K562 (cell line): Measurements from ENCODE around the gene MALAT1. TPM values are rescaled to one million over a fixed set of nuclear protein-coding genes. Genes with fewer than 3 reads are reported as not detected.

Experiments used
- ATF4 ChIP-seq: fragments of 450-650 bp; formaldehyde crosslinking; IDR thresholded peaks from 2 replicates; pipeline ENCODE4 v1.4.0; 2022; ENCODE audit warnings: mild to moderate bottlenecking, moderate library complexity
- BACH1 ChIP-seq: fragments of 200-800 bp; sonication (Bioruptor generic); IDR thresholded peaks from 2 replicates; pipeline ENCODE4 v1.6.1; 2016; ENCODE audit warnings: missing genetic modification characterization, missing compliant biosample characterization
- CREM ChIP-seq: IDR thresholded peaks from 2 replicates; pipeline ENCODE4 v1.6.1; 2014; ENCODE audit warnings: antibody characterized with exemption, low read depth
- GTF2B ChIP-seq: IDR thresholded peaks from 2 replicates; pipeline ENCODE4 v1.6.1; 2011; ENCODE audit not compliant: insufficient read length; ENCODE audit errors: extremely low read depth
- HMG20B ChIP-seq: fragments of 250-450 bp; sonication (Bioruptor Pico); IDR thresholded peaks from 2 replicates; pipeline ENCODE4 v1.5.0; 2021; ENCODE audit warnings: mild to moderate bottlenecking
- MCM3 ChIP-seq: fragments of 450-650 bp; IDR thresholded peaks from 2 replicates; pipeline ENCODE4 v1.6.1; 2016
- MCM5 ChIP-seq: fragments of 450-650 bp; IDR thresholded peaks from 2 replicates; pipeline ENCODE4 v1.6.1; 2016; ENCODE audit warnings: low read depth
- NR2C1 ChIP-seq, 2 experiments: fragments of 450-650 bp; IDR thresholded peaks; 2 replicates each; pipeline ENCODE4 v1.6.1; 2017; ENCODE audit warnings: mild to moderate bottlenecking in 2 of 2, antibody characterized with exemption in 1 of 2, inconsistent platforms in 1 of 2, missing compliant biosample characterization in 1 of 2, missing genetic modification characterization in 1 of 2
- POLR2G ChIP-seq: fragments of 200-400 bp; formaldehyde crosslinking; IDR thresholded peaks from 2 replicates; pipeline ENCODE4 v1.6.1; 2017; ENCODE audit warnings: low read depth, mild to moderate bottlenecking, antibody characterized with exemption, low read length, moderate library complexity
- SMC3 ChIP-seq: conservative IDR thresholded peaks from 2 replicates; pipeline ENCODE4 v1.6.1; 2011; ENCODE audit warnings: low read depth, low read length, improper control_type of control experiment; ENCODE audit not compliant: insufficient read depth
- STAG1 ChIP-seq: sonication (generic); formaldehyde crosslinking; IDR thresholded peaks from 2 replicates; pipeline ENCODE4 v1.5.0; 2020; ENCODE audit warnings: missing genetic modification reagents, borderline replicate concordance
- SUPT5H ChIP-seq: fragments of 450-650 bp; IDR thresholded peaks from 2 replicates; pipeline ENCODE4 v1.6.1; 2016
- TCF15 ChIP-seq: fragments of 250-450 bp; sonication (Bioruptor Pico); IDR thresholded peaks from 2 replicates; pipeline ENCODE4 v1.8.0; 2022; ENCODE audit warnings: moderate library complexity, mild to moderate bottlenecking, inconsistent platforms
- TEAD2 ChIP-seq: fragments of 450-650 bp; IDR thresholded peaks from 2 replicates; pipeline ENCODE4 v1.6.1; 2016; ENCODE audit warnings: missing genetic modification characterization, control low read depth, missing compliant biosample characterization
- USF1 ChIP-seq: sonication (generic); formaldehyde crosslinking; IDR thresholded peaks from 2 replicates; pipeline ENCODE4 v1.9.0; 2022; ENCODE audit warnings: mild to moderate bottlenecking, missing genetic modification reagents
- ZBTB26 ChIP-seq: fragments of 450-650 bp; formaldehyde crosslinking; IDR thresholded peaks from 2 replicates; pipeline ENCODE4 v1.4.0; 2022; ENCODE audit warnings: missing genetic modification characterization
- ZC3H4 ChIP-seq: sonication (generic); formaldehyde crosslinking; IDR thresholded peaks from 2 replicates; pipeline ENCODE4 v1.9.0; 2021; ENCODE audit warnings: missing genetic modification reagents, borderline replicate concordance
- polyA plus RNA-seq, 8 experiments: library from polyadenylated mRNA; depleted of rRNA in 4 of 8; stranded (reverse) in 5 of 8; unstranded in 3 of 8; fragments of >200 nt; fragmentation: Nextera tagmentation in 2 of 8; fragmentation: Illumina TruSeq in 1 of 8; extraction: Ambion mirVana in 2 of 8; extraction: Trizol in 1 of 8; gene quantifications; 2 replicates each; pipeline versions ENCODE4 v1.2.1 to v1.2.3, GENCODE V29; 2011 to 2014; ENCODE audit warnings: inconsistent platforms in 1 of 8, missing spikeins in 1 of 8
- total RNA-seq, 7 experiments: library from RNA; depleted of rRNA in 6 of 7; stranded (reverse); fragments of >200 nt in 6 of 7; fragmentation: Illumina TruSeq in 2 of 7; extraction: Trizol in 2 of 7; gene quantifications; 2 replicates each; pipeline versions ENCODE4 v1.2.1 to v1.2.3, GENCODE V29; 2011 to 2021; ENCODE audit warnings: low replicate concordance in 1 of 7

MALAT1 gene
- total and polyA plus RNA-seq, 9 of the 15 experiments (the other 6 are each of a cell fraction or from before 2014, with no cell fraction given): 363 to 8,715 (median 2,351) TPM

- no peak for TF ChIP-seq MCM5
- peak; percentile 66; the same call in 1 of the 2 replicates for TF ChIP-seq SMC3
- TF ChIP-seq ZC3H4 (CRISPR knock-in tag): peak; percentile 89; the same call in 1 of the 2 replicates
- TF ChIP-seq HMG20B: no peak
- 0 out of 2 replicates have a peak, but pooled peaks have one; percentile 18 for TF ChIP-seq TCF15 (CRISPR knock-in tag)
- TF ChIP-seq POLR2G: peak; percentile 64
- no peak for TF ChIP-seq BACH1 (tag)
- TF ChIP-seq MCM3: no peak
- TF ChIP-seq ATF4 (CRISPR knock-in tag): no peak
- TF ChIP-seq GTF2B: no peak
- TF ChIP-seq NR2C1 (IDR thresholded peaks at IDR 0.05): no peak
- TF ChIP-seq NR2C1 (tag; IDR thresholded peaks at IDR 0.05): no peak
- TF ChIP-seq ZBTB26 (CRISPR knock-in tag): 0 out of 2 replicates have a peak, but pooled peaks have one; percentile 4
- TF ChIP-seq STAG1 (CRISPR knock-in tag): 0 out of 2 replicates have a peak, but pooled peaks have one; percentile 7
- 0 out of 2 replicates have a peak, but pooled peaks have one; percentile 18 for TF ChIP-seq SUPT5H
- TF ChIP-seq USF1 (CRISPR knock-in tag): no peak
- TF ChIP-seq TEAD2 (tag): no peak
- peak; percentile 58 for TF ChIP-seq CREM
Observed at GRCh38 chr11:65471447-65471891, 27.4 kb upstream of the MALAT1 start (continued).
